Gastroesophageal sphincter (tissue), 3 donors: ENCODE measurements around the gene ITPRID2.

Source experiments
- CTCF ChIP-seq, 4 experiments: fragments of 200-600 bp in 2 of 4; fragments of 450-650 bp in 2 of 4; sonication (generic) in 1 of 4; IDR thresholded peaks; one replicate each; pipeline ENCODE4 v1.5.1; 2017 to 2019; ENCODE audit warnings: antibody characterized with exemption in 4 of 4, mild to moderate bottlenecking in 2 of 4, moderate library complexity in 2 of 4
- POLR2A ChIP-seq, 2 donors: fragments of 450-650 bp; IDR thresholded peaks; one replicate each; pipeline ENCODE4 v1.6.1; 2017; ENCODE audit warnings: antibody characterized with exemption in 2 of 2, mild to moderate bottlenecking in 2 of 2, moderate library complexity in 1 of 2
- POLR2AphosphoS5 ChIP-seq: sonication (generic); formaldehyde crosslinking; IDR thresholded peaks from one replicate; pipeline ENCODE4 v1.6.1; 2017; ENCODE audit warnings: antibody characterized with exemption

GRCh38 chr2:181892799-181893435, 1.4 kb downstream of the ITPRID2 start:
- TF ChIP-seq POLR2A (IDR thresholded peaks at IDR 0.05) = no peak
- no peak for TF ChIP-seq CTCF (IDR thresholded peaks at IDR 0.05)
- TF ChIP-seq POLR2AphosphoS5 = no peak
